OCI-LY3 (cell line): ENCODE measurements around the gene POFUT2.

Source experiments
- CTCF ChIP-seq: fragments of 200-600, 300-600 bp; sonication (generic); IDR thresholded peaks from 2 replicates; pipeline ENCODE4 v1.5.1; 2014; ENCODE audit warnings: antibody characterized with exemption, low read length, low read depth
- EZH2phosphoT487 ChIP-seq: fragments of 200-600 bp; shearing (Covaris generic); IDR thresholded peaks from 2 replicates; pipeline ENCODE4 v1.6.1; 2018; ENCODE audit warnings: antibody characterized with exemption, mixed run types, low read depth

GRCh38 chr21:45251635-45252447 is 35.9 kb downstream of the POFUT2 start:
- TF ChIP-seq CTCF (no peak), EZH2phosphoT487 (no peak)
